A549 (cell line): ENCODE measurements around the gene POC1A. TPM values are rescaled to one million over a fixed set of nuclear protein-coding genes. Genes with fewer than 3 reads are reported as not detected.

Experiments used
- ATAC-seq, 2 experiments: fragments of 200-7000 bp in 1 of 2; fragments of >200 bp in 1 of 2; cut with Nextera tagmentation in 1 of 2; cut with Tn5 transposase in 1 of 2; 3 replicates each; pipeline versions ENCODE4 v1.8.0 to v1.9.1; 2018 to 2020; ENCODE audit warnings: mild to moderate bottlenecking in 1 of 2, moderate library complexity in 1 of 2
- CTCF ChIA-PET: fragments of 300-600 bp; sonication (Branson Sonifier 250); formaldehyde crosslinking; extraction: SDS; loops from one replicate; lab custom pipeline; 2021; ENCODE audit warnings: antibody characterized with exemption, inconsistent platforms; lab: Yijun Ruan, JAX
- POLR2A ChIA-PET: fragments of 350-600 bp; formaldehyde crosslinking; extraction: SDS; loops from one replicate; lab custom pipeline; 2021; ENCODE audit warnings: antibody characterized with exemption, inconsistent platforms; lab: Yijun Ruan, JAX
- DNase-seq, 2 experiments: peaks; one replicate each; pipeline versions ENCODE4 v3.0.0 to v3.0.0-alpha.2; 2011 to 2016; ENCODE audit warnings: low read depth in 1 of 2, low spot score in 1 of 2
- FAIRE-seq: peaks from 2 replicates; lab custom pipeline; 2011; peaks lifted over from hg19 to GRCh38; lab: Jason Lieb, UNC
- H3K27ac ChIP-seq, 2 experiments: fragments of >200 bp; sonication (Bioruptor Twin); formaldehyde crosslinking; 3 replicates each; pipeline ENCODE4 v1.5.1; 2016 to 2017
- H3K4me1 ChIP-seq: fragments of >200 bp; sonication (Bioruptor Twin); formaldehyde crosslinking; 3 replicates; pipeline ENCODE4 v1.6.1; 2016
- H3K4me2 ChIP-seq: fragments of >200 bp; sonication (Bioruptor Twin); formaldehyde crosslinking; 3 replicates; pipeline ENCODE4 v1.6.1; 2016
- H3K4me3 ChIP-seq: fragments of >200 bp; sonication (Bioruptor Twin); formaldehyde crosslinking; 3 replicates; pipeline ENCODE4 v1.5.1; 2016
- H3K9me3 ChIP-seq: fragments of >200 bp; sonication (Bioruptor Twin); formaldehyde crosslinking; 3 replicates; pipeline ENCODE4 v1.6.1; 2016
- BCL3 ChIP-seq: fragments of >200 bp; sonication (Bioruptor Twin); formaldehyde crosslinking; IDR thresholded peaks from 3 replicates; pipeline ENCODE4 v1.6.1; 2016
- BHLHE40 ChIP-seq: IDR thresholded peaks from 2 replicates; pipeline ENCODE4 v1.6.1; 2012; ENCODE audit warnings: low read depth, low read length, inconsistent platforms
- CBX2 ChIP-seq: fragments of 200-600 bp; sonication (generic); IDR thresholded peaks from 2 replicates; pipeline ENCODE4 v1.6.1; 2016; ENCODE audit warnings: low read depth, mild to moderate bottlenecking, borderline replicate concordance
- CBX8 ChIP-seq: fragments of 200-600 bp; sonication (generic); IDR thresholded peaks from 2 replicates; pipeline ENCODE4 v1.6.1; 2016
- CHD2 ChIP-seq: fragments of 150-350 bp; IDR thresholded peaks from 2 replicates; pipeline ENCODE4 v1.6.1; 2014; ENCODE audit warnings: low read length; ENCODE audit not compliant: partially characterized antibody
- CHD4 ChIP-seq: fragments of 200-600 bp; sonication (generic); IDR thresholded peaks from 2 replicates; pipeline ENCODE4 v1.6.1; 2016; ENCODE audit warnings: antibody characterized with exemption, mild to moderate bottlenecking, borderline replicate concordance
- EHF ChIP-seq: fragments of 250-450 bp; sonication (Bioruptor Pico); IDR thresholded peaks from 2 replicates; pipeline ENCODE4 v1.5.0; 2020; ENCODE audit warnings: mild to moderate bottlenecking
- EHMT2 ChIP-seq: fragments of 200-600 bp; sonication (generic); IDR thresholded peaks from 2 replicates; pipeline ENCODE4 v1.6.1; 2016; ENCODE audit warnings: antibody characterized with exemption, low read depth, mild to moderate bottlenecking, moderate library complexity
- EP300 ChIP-seq, 2 experiments: fragments of >200 bp; sonication (Bioruptor Twin); formaldehyde crosslinking; IDR thresholded peaks; 2 replicates in 1 of 2; 3 replicates in 1 of 2; pipeline ENCODE4 v1.6.1; 2016 to 2017
- FOXS1 ChIP-seq: fragments of 250-450 bp; sonication (Bioruptor Pico); IDR thresholded peaks from 2 replicates; pipeline ENCODE4 v1.5.0; 2020; ENCODE audit warnings: mild to moderate bottlenecking, moderate library complexity
- HDAC2 ChIP-seq: fragments of 200-600 bp; sonication (generic); IDR thresholded peaks from 2 replicates; pipeline ENCODE4 v1.6.1; 2016
- HOXB13 ChIP-seq: fragments of 250-450 bp; sonication (Bioruptor Pico); IDR thresholded peaks from 2 replicates; pipeline ENCODE4 v1.5.0; 2020; ENCODE audit warnings: low read depth, mild to moderate bottlenecking, moderate library complexity
- JUNB ChIP-seq: fragments of >200 bp; sonication (Bioruptor Twin); formaldehyde crosslinking; IDR thresholded peaks from 2 replicates; pipeline ENCODE4 v1.6.1; 2016
- NFE2L2 ChIP-seq: fragments of 150-350 bp; conservative IDR thresholded peaks from 2 replicates; pipeline ENCODE4 v1.6.1; 2014; ENCODE audit warnings: low read length
- NPAS2 ChIP-seq: fragments of 250-450 bp; sonication (Bioruptor Pico); IDR thresholded peaks from 2 replicates; pipeline ENCODE4 v1.8.0; 2022; ENCODE audit warnings: mild to moderate bottlenecking, moderate library complexity, borderline replicate concordance
- NR3C1 ChIP-seq: fragments of >200 bp; sonication (Bioruptor Twin); formaldehyde crosslinking; IDR thresholded peaks from 3 replicates; pipeline ENCODE4 v1.6.1; 2017
- PHF8 ChIP-seq: fragments of 200-600 bp; sonication (generic); IDR thresholded peaks from 2 replicates; pipeline ENCODE4 v1.6.1; 2016; ENCODE audit warnings: low read depth, mild to moderate bottlenecking, antibody characterized with exemption, moderate library complexity, borderline replicate concordance
- POLR2AphosphoS2 ChIP-seq: conservative IDR thresholded peaks from 2 replicates; pipeline ENCODE4 v1.6.1; 2012; ENCODE audit warnings: low read length, improper control_type of control experiment, inconsistent platforms
- RCOR1 ChIP-seq: fragments of 150-350 bp; IDR thresholded peaks from 2 replicates; pipeline ENCODE4 v1.6.1; 2014; ENCODE audit warnings: antibody characterized with exemption, low read length, low read depth
- REST ChIP-seq: fragments of 200-600 bp; sonication (generic); IDR thresholded peaks from 2 replicates; pipeline ENCODE4 v1.6.1; 2016; ENCODE audit warnings: antibody characterized with exemption, mild to moderate bottlenecking, moderate library complexity
- RFX5 ChIP-seq: fragments of 450-650 bp; IDR thresholded peaks from 2 replicates; pipeline ENCODE4 v1.7.1; 2014; ENCODE audit warnings: antibody characterized with exemption, mild to moderate bottlenecking, moderate library complexity
- ZC3H11A ChIP-seq: fragments of 450-650 bp; IDR thresholded peaks from 2 replicates; pipeline ENCODE4 v1.6.1; 2014; ENCODE audit warnings: antibody characterized with exemption, mild to moderate bottlenecking
- ZNF302 ChIP-seq: fragments of 250-450 bp; sonication (Bioruptor Pico); IDR thresholded peaks from 2 replicates; pipeline ENCODE4 v1.9.0; 2021; ENCODE audit warnings: inconsistent platforms, mild to moderate bottlenecking, moderate library complexity
- WGBS: methylation state at CpG from one replicate; pipeline ENCODE4 v1.1.6; 2017; ENCODE audit errors: missing lambda C conversion rate; 5-methylcytosine and 5-hydroxymethylcytosine counted together
- polyA plus RNA-seq, 4 experiments: library from polyadenylated mRNA; depleted of rRNA in 3 of 4; stranded (reverse); fragments of >200 nt; fragmentation: RNase III in 1 of 4; extraction: RNeasy Plus Mini Kit Qiagen cat#74134 plus additional on column Dnase treatment in 1 of 4; gene quantifications; 2 replicates in 3 of 4; 3 replicates in 1 of 4; pipeline ENCODE4 v1.2.3, GENCODE V29; 2011 to 2017

The POC1A gene
- polyA plus RNA-seq, 2 of the 4 experiments (the other 2 are of a cell fraction), result 9.4 to 14.1 TPM

- H3K4me1 ChIP-seq, result no peaks in the 10 kb centered on the region
- no peak for FAIRE-seq
- no peak overlapping the region for H3K27ac ChIP-seq
- H3K4me3 ChIP-seq, result no peak overlapping the region
- H3K4me2 ChIP-seq, result no peak overlapping the region
- WGBS, result no CpG with 5 or more reads among the region's 1 CpG
- no peak for ATAC-seq
- POLR2A ChIA-PET, result no interaction called here
- no peak for DNase-seq
- no peak for TF ChIP-seq BHLHE40
- no peak for TF ChIP-seq BCL3
- TF ChIP-seq JUNB, result no peak
- TF ChIP-seq RCOR1, result no peak
- TF ChIP-seq NFE2L2, result no peak
- no peaks in the 10 kb centered on the region for H3K9me3 ChIP-seq
- CTCF ChIA-PET, result interaction anchor here (1.7 kb wide), 1 partner anchor 90 kb away, joined by 4 read pairs; no protein-coding TSS in a partner anchor
Measured at GRCh38 chr3:52092271-52092660, 62.0 kb downstream of the POC1A start.

- Histone ChIP-seq H3K27ac (no peak overlapping the region), H3K4me2 (no peak overlapping the region), H3K9me3 (no peaks in the 10 kb centered on the region), H3K4me3 (no peak overlapping the region), H3K4me1 (no peaks in the 10 kb centered on the region)
- CTCF ChIA-PET, result interaction anchor here (0.7 to 1.7 kb wide), 3 partner anchors 7 to 90 kb away, joined by 3 to 4 read pairs (median 3); no protein-coding TSS in a partner anchor
- FAIRE-seq, result no peak
- TF ChIP-seq EP300 (IDR thresholded peaks at IDR 0.05), result no peak
- no peak for TF ChIP-seq HDAC2
- TF ChIP-seq HOXB13, result no peak
- TF ChIP-seq NPAS2 (CRISPR knock-in tag), result no peak
- TF ChIP-seq ZNF302 (CRISPR knock-in tag), result no peak
- TF ChIP-seq JUNB, result no peak
- TF ChIP-seq RFX5, result no peak
- TF ChIP-seq ZC3H11A, result no peak
- TF ChIP-seq CHD4, result no peak
- no peak for ATAC-seq
- DNase-seq, result no peak
- WGBS, result 87% methylated on average over 3 of the region's 5 CpGs
- POLR2A ChIA-PET, result no interaction called here
Measured at GRCh38 chr3:52091586-52092270, 62.5 kb downstream of the POC1A start.

- Histone ChIP-seq H3K9me3 (no peaks in the 10 kb centered on the region), H3K4me1 (no peaks in the 10 kb centered on the region), H3K4me2 (no peak overlapping the region), H3K4me3 (no peak overlapping the region), H3K27ac (no peak overlapping the region)
- FAIRE-seq (no peak), ATAC-seq (no peak), DNase-seq (no peak)
- no peak for TF ChIP-seq EHMT2
- POLR2A ChIA-PET, result no interaction called here
- WGBS, result 89% methylated on average over 7 of the region's 8 CpGs
- CTCF ChIA-PET, result interaction anchor here (0.7 to 1.7 kb wide), 3 partner anchors 8 to 89 kb away, joined by 3 to 4 read pairs (median 3); no protein-coding TSS in a partner anchor
Measured at GRCh38 chr3:52090933-52091468, 63.2 kb downstream of the POC1A start.

- no peak overlapping the region for H3K4me2 ChIP-seq
- H3K4me1 ChIP-seq, result no peaks in the 10 kb centered on the region
- POLR2A ChIA-PET, result no interaction called here
- H3K4me3 ChIP-seq, result no peak overlapping the region
- CTCF ChIA-PET, result interaction anchor here (1.3 to 1.7 kb wide), 2 partner anchors 9 to 88 kb away, joined by 3 to 4 read pairs; no protein-coding TSS in a partner anchor
- FAIRE-seq, result no peak
- H3K27ac ChIP-seq, result no peak overlapping the region
- WGBS, result 89% methylated on average over 9 of the region's 12 CpGs
- no peak for TF ChIP-seq CBX8
- TF ChIP-seq POLR2AphosphoS2, result no peak
- no peak for TF ChIP-seq CHD2
- no peak for TF ChIP-seq BHLHE40
- TF ChIP-seq NFE2L2, result no peak
- no peak for TF ChIP-seq REST
- no peak for TF ChIP-seq FOXS1 (CRISPR knock-in tag)
- TF ChIP-seq NR3C1, result no peak
- no peak for TF ChIP-seq EHF (CRISPR knock-in tag)
- TF ChIP-seq NPAS2 (CRISPR knock-in tag), result no peak
- no peak for TF ChIP-seq PHF8
- no peak for TF ChIP-seq CBX2
- DNase-seq, result no peak
- ATAC-seq, result no peak
- H3K9me3 ChIP-seq, result no peaks in the 10 kb centered on the region
Measured at GRCh38 chr3:52090131-52090932, 63.9 kb downstream of the POC1A start.
